GM10266 (cell line): ENCODE results near the gene MYO15A.

ENCODE experiments used
- DNase-seq: peaks from one replicate; pipeline ENCODE4 v3.0.0; 2012; ENCODE audit errors: extremely low spot score
- TF ChIP-seq, protein P1 (sequence below): IDR thresholded peaks from 2 replicates; pipeline ENCODE4 v1.5.1; 2012; ENCODE audit warnings: mild to moderate bottlenecking, low read depth; ENCODE audit not compliant: control insufficient read depth, insufficient read depth; ENCODE audit errors: missing control alignments

Gene MYO15A, protein sequence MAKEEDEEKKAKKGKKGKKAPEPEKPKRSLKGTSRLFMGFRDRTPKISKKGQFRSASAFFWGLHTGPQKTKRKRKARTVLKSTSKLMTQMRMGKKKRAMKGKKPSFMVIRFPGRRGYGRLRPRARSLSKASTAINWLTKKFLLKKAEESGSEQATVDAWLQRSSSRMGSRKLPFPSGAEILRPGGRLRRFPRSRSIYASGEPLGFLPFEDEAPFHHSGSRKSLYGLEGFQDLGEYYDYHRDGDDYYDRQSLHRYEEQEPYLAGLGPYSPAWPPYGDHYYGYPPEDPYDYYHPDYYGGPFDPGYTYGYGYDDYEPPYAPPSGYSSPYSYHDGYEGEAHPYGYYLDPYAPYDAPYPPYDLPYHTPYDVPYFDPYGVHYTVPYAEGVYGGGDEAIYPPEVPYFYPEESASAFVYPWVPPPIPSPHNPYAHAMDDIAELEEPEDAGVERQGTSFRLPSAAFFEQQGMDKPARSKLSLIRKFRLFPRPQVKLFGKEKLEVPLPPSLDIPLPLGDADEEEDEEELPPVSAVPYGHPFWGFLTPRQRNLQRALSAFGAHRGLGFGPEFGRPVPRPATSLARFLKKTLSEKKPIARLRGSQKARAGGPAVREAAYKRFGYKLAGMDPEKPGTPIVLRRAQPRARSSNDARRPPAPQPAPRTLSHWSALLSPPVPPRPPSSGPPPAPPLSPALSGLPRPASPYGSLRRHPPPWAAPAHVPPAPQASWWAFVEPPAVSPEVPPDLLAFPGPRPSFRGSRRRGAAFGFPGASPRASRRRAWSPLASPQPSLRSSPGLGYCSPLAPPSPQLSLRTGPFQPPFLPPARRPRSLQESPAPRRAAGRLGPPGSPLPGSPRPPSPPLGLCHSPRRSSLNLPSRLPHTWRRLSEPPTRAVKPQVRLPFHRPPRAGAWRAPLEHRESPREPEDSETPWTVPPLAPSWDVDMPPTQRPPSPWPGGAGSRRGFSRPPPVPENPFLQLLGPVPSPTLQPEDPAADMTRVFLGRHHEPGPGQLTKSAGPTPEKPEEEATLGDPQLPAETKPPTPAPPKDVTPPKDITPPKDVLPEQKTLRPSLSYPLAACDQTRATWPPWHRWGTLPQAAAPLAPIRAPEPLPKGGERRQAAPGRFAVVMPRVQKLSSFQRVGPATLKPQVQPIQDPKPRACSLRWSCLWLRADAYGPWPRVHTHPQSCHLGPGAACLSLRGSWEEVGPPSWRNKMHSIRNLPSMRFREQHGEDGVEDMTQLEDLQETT (N-terminal part only)

DNA sequence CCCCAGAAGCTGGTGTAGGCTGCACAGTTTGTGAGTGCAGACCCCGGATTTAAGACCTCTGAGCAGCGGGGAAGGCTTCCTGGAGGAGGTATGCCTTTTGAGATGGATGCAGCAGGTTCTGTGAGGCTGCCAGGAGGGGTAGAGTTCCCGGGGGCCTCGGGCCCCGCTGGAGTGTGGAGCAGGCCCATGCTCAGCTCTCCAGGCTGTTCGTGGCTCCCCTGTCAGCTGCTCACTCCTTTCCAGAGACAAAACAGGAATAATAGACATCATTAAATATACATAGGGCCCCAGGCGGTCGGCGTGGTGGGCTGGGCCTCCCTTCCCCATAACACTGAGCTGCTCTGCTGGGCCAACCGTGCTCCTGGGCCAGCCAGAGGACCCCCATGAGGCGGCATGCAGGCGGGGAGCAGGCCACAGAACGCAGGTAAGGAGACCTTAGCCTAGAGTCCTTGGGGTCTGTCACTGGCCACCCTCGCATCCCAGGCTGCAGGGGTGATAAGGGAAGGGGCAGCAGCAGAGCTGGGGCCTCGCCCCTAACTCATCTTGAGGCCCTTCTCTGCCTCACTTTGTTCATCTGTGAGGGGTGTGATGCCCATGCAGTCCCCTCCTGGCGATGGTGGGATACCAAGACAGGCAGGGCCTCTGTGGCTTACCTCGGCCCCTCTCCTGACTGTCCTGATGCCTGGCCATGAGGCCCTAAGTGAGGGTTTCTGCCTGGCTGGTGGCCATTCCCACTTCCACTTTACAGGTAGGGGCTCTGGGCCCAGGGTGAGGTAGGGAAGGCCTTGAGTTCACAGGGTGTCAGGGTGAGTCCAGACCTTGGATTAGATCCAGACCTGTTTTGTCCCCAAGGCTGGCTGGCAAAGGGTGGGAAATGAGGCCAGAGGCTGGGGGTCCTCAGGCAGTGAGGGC is at the start of gene MYO15A:
Gene MYO15A, plus strand, starts transcription at position 356 of the 912 bp plus-strand sequence. CDS start 10,045 bp downstream, outside the sequence.
- TF ChIP-seq, protein P1, sequence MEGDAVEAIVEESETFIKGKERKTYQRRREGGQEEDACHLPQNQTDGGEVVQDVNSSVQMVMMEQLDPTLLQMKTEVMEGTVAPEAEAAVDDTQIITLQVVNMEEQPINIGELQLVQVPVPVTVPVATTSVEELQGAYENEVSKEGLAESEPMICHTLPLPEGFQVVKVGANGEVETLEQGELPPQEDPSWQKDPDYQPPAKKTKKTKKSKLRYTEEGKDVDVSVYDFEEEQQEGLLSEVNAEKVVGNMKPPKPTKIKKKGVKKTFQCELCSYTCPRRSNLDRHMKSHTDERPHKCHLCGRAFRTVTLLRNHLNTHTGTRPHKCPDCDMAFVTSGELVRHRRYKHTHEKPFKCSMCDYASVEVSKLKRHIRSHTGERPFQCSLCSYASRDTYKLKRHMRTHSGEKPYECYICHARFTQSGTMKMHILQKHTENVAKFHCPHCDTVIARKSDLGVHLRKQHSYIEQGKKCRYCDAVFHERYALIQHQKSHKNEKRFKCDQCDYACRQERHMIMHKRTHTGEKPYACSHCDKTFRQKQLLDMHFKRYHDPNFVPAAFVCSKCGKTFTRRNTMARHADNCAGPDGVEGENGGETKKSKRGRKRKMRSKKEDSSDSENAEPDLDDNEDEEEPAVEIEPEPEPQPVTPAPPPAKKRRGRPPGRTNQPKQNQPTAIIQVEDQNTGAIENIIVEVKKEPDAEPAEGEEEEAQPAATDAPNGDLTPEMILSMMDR = no peak
- no peak for DNase-seq

DNA sequence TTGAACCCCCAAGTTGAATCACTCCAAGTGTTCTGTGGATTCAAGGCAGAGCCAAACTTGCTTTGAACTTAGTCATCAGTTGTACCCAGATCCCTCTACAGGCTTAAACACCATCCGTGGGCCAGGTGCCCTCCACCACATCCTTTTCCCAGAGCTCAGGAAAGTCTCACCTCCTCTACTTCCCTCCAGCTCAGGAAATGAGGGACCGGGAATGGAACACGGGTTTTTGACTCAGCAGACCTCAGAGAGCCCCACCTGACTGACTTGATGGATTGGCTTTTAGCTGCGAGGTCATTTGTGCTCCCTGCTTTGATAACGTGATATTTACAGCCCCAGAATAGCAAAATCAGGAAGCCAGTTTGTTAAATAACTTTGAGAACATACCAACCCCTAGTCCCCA is 49.3 kb upstream of the MYO15A start:
- DNase-seq = no peak
- TF ChIP-seq, protein P1 = no peak

DNA sequence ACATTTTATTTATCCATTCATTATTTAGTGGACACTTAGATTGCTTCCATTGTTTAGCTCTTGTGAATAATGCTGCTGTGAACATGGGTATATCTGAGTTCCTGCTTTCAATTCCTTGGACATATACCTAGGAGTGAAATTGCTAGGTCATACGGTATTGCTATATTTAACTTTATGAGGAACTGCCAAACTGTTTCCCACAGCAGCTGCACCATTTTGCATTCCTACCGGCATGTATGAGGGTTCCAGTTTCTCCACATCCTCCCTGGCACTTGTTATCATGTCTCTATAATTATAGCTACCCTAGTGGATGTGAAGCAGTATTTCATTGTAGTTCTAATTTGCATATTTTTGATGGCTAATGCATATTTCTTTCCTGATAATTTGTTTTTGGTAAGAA is 44.5 kb upstream of the MYO15A start:
- no peak for DNase-seq
- TF ChIP-seq, protein P1 = no peak

DNA sequence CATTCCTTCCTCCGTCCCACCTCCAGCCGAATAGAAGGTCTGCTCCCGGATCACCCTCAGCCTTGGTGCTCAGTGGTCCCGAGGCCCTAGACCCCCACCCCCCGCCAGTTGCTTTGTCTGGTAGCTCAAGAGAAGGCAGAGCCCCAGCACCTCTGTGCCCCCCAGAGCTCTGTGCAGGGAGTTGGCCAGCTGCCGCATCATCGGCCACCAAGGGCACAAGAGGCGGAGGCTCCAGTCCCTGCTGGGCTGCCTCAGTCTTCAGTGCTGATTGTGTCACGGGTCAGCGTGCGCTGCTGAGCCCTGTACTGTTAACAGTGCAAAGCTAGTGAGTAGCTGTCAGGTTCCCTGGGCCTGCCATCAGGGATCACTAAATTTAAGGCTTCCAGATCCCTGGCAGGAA is 43.0 kb upstream of the MYO15A start:
- DNase-seq = no peak
- TF ChIP-seq, protein P1 = no peak

DNA sequence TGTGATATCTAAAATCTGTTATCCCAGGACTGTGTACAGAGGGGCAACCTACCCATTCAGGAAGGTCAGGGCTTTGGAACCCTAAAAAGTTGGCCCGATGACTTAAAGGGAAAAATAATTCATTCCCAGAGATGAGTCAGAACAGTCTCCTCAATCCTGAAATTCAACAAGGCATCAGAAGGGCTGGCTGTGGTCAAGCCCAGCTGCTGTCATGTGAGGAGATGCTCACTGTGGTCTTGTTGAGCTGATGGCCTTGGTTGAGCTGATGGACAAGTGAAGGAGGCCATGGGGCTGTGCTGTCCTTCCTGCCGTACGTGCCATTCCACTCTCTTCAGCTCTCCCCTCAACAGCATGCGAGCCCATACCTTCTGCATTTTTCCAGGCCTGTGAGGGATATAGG is 41.7 kb upstream of the MYO15A start:
- DNase-seq = no peak
- TF ChIP-seq, protein P1 = no peak

DNA sequence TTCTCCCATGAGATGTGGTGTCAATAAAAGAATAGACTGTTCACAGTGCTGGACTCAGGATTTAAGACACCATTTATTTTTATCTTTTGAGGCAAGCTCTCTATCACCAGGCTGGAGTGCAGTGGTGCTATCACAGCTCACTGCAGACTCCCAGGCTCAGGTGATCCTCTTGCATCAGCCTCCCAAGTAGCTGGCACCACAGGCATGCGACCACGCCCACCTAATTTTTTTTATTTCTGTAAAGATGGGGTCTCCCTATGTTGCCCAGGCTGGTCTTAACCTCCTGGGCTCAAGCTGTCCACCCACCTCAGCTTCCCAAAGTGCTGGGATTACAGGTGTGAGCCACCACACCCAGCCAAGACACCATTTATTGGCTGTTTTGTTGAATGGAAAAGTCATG is 39.5 kb upstream of the MYO15A start:
- TF ChIP-seq, protein P1 = no peak
- no peak for DNase-seq
